Measurements from ENCODE around the gene ASB9.
"Not testable (repeated sequence)": the region's sequence is repeated elsewhere in the genome, so short reads cannot be mapped to it uniquely, and the experiment has no call there.

The ASB9 gene

DNA sequence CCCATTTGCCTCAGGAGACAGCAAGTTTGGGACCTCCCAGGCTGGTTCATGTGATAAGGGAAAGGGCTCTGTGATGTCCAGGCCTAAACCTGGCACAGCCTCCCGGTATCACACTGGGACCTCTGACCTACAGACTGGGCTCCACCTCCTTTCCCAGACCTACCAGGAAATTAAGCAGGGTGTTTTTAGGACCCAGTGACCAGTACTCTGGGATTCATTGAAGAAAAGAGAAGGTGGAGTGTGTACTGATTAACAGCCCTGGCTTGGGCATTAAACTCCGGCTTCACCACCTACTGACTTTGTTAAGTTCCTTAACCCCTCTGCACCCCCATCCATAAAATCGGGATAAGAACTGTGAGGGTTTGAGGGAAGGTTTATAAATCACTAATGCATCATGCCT, 28.6 kb downstream of the ASB9 start:
- no peak for DNase-seq (ENCODE audit: low spot score)

DNA sequence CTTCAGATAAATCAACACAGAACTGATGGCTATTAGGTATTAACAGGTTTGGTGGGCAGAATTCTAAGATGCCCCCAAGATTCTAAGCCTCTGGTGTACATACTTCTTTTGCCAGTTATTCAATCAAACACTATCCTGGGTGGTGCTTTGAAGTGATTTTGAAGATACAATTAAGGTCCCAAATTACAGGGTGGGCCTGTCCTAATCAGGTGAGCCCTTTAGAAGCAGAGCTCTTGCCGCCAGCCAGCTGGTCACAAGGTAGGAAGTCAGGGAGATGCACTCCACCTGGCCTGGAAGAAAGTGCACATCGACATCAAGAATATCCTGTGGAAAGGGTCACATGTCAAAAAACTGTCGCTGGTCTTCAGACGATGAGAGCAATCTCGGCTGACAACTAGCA, 29.5 kb downstream of the ASB9 start:
- no peak for DNase-seq (ENCODE audit: low spot score)

DNA sequence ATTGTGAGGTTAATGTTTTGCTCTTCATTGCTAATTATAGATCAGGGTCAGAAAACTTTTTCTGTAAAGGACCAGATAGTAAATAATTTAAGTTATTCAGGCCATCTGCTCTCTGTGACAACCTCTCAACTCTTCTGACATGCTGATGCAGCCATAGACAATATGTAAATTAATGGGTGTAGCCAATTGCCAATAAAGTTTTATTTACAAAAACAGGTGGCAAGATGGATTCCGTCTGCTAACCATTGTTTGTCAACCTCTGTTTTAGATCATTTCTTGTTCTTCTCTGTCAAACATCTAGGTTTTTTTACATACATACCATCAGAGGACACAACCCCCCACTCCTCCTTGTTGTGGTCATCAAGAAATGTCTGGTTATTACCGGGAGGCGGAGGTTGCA, 33.7 kb downstream of the ASB9 start:
- no peak for DNase-seq (ENCODE audit: low spot score)

DNA sequence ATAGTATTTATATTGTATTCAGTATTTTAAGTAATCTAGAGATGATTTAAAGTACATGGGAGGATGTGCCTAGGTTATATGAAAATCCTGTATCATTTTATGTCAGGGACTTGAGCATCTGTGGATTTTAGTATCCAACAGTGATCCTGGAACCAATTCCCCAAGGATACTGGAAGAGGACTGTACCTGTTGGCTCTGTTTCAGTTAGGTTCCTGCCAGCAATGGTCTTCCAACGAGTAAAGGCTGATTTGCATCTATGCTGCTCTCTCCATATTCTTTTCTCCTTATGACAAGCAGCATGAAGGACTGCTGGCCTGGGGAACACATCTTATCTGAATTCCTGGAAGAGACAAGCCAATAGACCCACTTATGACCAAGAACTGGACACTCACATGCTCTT, 34.9 kb downstream of the ASB9 start:
- no peak for DNase-seq (ENCODE audit: low spot score)

DNA sequence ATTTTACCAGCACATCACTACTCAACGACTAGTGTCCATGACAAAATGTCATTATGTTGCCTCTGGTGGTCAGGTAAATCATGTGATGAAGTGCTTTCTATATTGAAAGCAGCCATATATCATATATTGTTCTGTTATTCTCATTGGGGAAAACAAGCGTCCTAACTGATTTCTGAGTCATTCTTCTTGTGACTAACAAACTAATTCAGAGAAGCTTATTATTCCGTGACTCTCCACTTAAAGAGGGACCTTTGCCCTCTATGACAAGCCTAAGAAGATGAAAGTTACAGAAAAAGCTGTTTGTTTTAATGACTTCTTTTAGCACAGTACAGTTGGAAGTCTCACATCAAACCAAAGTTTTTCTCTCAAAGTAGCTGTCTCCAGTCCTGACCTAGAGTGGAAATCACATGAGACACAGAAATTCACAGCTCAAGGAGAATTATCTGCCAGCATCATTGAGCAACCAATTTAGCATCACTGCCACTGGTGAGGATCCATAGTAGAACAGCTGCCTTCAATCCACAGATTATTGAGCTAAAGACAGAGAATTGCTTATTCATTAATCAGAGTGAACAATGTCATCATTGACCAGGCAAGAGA, 36.4 kb downstream of the ASB9 start:
- DNase-seq (ENCODE audit: low spot score) = no peak

DNA sequence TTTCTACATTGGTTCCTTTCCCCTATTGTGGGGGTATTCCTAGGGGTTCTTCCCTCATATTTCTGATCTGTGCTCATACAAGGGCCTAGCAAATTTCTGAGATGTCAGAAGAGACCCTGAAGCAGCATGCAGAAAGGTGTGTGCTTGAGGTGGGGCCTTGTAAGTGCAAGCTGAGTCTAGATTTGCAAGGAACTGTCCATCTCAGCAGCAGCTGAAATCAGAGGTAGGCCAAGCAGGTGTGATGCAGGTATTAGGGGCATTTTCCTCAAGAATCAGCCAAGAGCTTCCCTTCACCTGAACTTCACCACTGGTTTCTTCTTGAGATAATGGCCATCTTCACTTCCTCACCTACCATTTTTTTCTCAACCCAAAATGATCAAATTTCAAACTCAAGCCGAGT, 45.1 kb downstream of the ASB9 start:
- no peak for DNase-seq (ENCODE audit: low spot score)

DNA sequence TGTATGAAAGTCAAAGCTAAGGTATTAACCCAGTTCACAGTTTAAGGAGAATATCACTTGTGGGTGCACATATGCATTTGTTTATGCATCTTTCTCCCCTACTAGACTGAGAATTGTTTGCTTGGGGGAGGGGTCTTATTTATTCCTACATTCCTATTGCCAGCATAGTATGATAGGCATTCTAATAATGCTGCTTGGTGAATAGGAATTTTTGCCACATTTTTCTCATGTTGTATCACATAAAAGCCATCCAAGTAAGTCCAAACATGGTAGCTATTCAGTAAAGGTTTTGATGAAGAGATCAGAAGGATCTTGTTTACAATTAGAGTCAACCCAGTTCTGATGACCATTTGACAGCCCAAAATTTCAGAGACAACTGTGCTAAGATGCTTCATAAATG, 48.6 kb downstream of the ASB9 start:
- DNase-seq (ENCODE audit: low spot score) = no peak

DNA sequence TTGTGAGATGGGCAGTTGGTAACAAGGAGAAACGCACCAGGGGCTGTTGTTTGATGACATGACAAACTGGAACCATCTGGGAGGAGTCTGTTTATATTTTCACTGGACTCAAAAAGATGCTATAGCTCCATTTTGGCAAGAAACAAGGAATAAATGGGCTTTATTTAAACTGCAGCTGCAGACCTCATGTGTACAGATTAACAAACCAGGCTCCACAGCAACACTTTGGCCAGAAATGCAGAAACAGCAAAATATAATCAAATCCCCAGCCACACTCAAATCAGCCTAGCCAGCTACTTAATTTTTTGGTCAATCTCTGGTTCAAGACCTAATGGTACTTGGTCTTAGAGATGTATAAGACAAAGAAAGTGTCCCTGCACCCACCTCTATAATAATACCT, 52.7 kb downstream of the ASB9 start:
- no peak for DNase-seq (ENCODE audit: low spot score)

DNA sequence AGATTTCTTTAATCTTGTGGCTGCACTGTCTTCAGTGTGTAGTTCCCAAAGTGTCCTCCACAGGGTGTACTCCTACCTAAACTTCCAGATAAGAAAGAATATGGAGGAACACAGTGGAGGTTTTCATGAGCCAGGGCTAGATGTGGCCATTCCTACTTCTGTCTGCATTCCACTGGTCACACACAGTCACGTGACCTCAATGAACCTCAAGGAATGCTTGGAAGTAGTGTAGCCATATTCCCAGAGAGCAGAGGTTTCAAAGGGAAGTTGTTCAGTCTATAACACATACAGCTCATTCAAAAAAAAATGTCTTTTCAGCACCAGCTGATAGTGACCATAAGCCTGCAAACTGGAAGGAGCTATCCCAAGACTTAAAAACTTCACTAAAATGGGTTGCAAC, 53.6 kb downstream of the ASB9 start:
- no peak for DNase-seq (ENCODE audit: low spot score)

DNA sequence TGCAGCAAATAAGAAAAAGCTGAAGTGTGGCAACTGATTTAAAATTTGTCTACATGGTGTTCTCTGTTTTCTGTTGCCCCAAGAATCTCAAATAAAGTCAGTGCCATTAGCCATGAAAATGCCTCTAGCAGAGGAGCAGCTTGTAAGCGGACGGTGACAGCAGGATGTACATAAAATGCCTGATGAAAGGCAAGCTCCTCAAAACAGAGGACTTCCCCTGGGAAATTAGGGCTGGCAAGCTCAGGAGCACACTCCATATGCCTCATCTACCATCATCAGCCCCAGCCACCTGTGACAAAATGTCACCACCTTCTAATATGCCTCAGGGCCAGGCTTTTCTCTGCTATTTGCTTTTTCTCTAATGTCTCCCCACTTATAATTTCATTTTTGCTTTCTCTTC, 54.5 kb downstream of the ASB9 start:
- DNase-seq (ENCODE audit: low spot score) = no peak

DNA sequence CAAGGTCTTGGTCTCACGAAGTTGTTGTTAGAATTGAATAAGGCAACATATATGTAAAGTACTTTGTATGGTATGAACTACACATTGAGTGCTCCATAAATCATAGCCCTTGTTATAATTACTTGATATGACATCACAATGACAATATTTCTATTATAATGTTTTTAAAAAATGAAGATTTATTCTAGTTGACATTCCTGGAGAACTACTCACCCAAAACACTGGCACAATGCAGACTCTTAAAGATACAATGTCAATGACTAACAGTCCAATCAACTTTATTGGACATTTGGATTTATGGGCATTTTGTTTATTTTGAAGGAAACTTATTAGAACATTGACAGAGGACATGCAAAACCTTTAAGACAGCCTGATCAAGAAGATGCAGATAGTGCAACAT, 55.3 kb downstream of the ASB9 start:
- DNase-seq (ENCODE audit: low spot score) = no peak

DNA sequence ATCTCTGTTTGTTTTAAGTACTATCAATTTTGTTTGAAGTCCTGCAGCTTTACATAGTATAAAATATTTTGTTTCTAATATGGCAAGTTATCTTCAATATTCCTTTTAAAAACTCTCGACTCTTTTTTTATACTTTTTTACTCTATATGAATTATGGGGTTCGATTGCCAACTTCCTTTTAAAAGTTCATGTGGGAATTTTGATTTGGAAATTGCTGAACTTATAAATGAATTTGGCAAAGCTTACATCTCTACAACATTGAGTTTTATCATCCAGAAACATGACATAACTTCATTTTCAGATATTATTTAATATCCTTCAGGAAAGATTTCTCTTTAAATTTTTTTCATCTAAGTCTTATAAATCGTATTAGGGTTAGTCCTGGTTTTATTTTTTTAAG, 60.8 kb downstream of the ASB9 start:
- no peak for DNase-seq (ENCODE audit: low spot score)

DNA sequence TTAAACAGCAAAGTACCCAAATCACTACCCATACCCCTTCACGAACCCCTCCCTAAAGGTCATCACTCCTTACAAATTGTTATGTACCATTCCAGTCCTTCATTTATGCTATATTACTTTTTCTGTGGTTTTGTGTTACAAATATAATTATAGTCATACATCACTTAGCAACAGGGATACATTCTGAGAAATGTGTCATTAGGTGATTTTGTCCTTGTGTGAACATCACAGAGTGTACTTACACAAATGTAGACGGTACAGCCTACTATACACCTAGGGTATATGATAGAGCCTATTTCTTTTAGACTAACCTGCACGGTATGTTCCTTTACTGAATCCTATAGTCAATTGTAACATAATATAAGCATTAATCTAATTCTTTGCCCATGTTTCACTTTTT, 61.9 kb downstream of the ASB9 start:
- DNase-seq (ENCODE audit: low spot score) = no peak

DNA sequence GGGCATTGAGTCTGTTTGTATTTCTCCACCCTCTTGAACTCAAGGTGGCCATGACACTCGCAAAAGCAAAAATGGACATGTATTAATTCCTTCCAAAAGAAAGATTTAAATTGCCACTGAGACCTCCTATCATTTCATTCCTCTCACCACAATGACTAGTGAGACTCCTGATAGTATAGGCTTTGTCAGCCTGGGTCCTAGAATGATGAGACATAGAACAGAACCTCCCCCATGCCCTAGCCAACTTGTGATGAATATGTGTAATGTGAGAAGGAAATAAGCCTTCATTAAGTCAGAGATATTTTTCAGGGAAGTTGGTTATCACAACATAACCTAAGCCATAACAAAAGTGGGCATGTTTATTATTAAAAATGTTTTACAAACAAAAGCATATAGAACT, 62.5 kb downstream of the ASB9 start:
- no peak for DNase-seq (ENCODE audit: low spot score)

DNA sequence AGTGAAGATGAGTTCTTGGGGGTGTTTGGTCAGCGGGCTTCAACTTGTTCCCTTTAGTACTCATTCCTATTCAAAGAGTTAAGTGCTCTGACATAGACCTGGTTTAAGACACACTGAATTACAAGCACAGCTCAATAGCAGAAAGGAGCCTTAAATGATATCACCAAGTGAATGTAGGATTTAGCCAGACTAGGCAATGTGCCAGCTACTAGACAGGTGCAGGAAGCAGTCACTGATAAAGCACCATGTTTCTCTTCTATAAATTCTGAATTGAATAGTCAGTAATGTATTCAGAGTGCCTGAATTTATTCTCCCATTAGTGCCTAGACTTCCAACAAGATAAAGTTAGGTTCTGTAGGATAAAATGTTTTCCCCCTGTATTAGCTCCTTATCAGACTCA, 63.6 kb downstream of the ASB9 start:
- DNase-seq (ENCODE audit: low spot score) = no peak

DNA sequence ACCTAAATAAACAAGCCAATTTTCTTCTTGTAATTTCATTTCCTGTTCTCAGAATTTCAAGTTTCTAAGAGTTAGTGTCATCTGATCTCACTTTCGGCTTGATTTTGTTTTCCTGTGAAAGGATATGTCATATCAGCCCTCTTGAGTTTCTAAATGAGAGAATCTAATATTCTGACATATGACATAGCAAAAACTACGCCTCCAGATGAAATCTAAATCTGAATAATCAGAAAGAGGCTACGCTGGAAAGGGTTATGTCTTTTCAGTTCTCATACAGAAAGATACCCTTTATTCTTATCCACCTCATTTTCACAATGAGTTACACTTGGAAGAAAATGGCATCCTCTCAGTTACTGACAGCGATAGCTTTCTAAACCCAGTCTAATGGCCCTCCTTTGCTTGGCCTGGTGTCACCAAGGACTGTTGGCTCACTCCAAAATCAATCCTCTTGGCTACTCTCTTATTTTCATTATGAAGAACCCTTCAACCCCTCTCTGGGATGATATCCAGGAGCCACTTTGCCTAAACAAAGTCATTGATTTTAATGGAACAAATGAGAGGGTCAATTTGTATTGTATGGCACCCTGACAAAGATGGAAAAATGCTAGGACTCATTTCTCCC, 65.6 kb downstream of the ASB9 start:
- DNase-seq (ENCODE audit: low spot score) = no peak

DNA sequence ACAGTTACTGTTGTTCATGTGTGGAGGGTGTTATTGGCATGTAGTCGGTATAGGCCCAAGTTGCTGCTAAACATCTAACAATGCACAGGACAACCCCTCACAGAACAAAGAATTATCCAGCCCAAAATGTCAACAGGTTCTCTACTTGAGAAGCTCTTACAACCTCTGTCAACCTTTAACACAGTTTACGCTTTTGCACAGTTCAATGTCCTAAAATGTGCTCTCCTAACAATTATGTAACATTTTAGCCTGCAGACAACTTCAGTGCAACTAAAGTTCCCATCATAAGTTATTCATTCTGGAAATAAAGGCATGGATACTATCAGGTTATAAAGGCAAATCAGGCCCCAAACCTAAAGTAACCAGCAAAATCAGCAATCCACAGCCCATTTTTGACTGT, 66.2 kb downstream of the ASB9 start:
- no peak for DNase-seq (ENCODE audit: low spot score)

DNA sequence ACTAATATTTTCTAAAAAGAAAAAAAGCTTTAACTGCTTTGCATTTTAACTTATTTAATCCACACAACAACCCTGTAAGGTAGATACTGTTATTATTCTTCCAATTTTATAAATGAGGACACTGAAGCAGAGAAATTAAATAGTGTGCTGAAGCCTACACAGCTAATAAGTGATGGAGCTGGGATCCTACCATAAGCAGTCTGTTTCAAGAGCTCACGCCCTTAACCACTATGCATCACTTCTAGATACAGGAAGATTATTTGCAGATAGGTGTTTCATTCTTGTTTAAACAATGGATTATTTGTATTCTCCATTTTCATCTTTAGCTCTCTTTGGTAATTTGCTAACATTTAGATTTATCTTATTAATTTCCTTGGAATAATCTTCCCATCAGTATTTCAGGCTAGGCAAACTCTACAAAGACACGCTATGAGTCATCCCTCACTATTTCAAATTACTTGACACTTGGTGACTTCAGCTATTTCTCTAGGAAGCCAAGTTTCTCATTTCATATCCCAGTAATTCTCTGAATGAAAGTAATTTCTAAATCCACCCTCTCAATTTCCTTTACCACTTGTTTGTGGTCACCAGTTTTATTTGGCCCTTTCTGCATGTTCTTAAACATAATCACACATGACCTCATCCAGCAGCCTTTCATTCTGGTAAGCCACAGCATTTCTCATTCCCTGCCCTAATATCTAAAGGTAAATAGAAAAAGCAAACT, 67.3 kb downstream of the ASB9 start:
- no peak for DNase-seq (ENCODE audit: low spot score)

DNA sequence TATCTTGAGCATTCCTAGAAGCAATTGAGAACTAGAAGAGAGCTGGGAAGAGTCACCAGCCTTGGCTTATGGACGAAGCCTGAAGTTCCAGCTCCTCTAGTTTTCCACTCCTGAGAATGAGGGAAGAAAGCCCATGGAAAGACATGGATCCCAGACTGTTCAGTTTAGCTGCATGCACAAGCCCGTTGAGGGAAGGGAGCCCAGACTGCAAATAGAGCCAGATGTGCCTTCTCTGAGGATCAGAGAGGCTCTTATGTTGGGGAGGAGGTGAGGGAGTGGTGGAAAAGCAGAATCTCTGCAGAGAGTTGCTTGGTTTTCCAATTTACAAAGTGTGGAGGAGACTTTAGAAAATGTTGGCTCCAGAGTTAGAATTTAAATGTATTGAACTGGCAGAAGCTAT, 69.0 kb downstream of the ASB9 start:
- no peak for DNase-seq (ENCODE audit: low spot score)

DNA sequence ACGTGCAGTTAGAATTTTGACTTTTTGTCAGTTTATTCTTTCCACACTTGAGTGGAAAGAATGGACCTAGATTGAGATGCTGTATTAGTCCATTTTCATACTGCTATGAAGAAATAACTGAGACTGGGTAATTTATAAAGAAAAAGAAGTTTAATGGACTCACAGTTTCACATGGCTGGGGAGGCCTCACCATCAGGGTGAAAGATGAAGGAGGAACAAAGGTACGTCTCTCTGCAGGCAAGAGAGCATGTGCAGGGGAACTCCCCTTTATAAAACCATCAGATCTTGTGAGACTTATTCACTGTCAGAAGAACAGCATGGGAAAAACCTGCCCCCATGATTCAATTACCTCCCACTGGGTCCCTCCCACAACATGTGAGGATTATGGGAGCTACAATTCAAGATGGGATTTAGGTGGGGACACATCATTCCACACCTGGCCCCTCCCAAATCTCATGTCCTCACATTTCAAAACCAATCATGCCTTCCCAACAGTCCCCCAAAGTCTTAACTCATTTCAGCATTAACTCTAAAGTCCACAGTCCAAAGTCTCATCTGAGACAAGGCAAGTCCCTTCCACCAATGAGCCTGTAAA, 71.2 kb downstream of the ASB9 start:
- not testable (repeated sequence) for DNase-seq (ENCODE audit: low spot score)

DNA sequence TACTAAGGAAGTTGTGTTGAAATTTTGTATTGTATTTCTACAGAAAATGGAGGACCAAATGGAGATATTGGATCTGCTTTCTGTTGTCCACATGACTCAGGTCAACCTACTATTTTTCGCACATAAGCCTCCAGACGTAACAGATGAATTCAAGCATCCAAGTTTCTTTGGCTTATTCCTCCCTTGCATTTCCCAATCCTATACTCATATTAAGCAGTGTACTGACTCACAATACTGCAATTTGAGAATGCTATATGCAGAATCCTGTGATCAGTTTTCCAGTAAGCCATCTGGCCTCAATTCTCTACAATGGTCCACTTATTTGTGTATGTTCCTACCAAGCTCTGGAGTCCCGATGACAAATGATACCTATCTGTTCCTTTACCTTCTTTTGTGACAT, 75.7 kb downstream of the ASB9 start:
- DNase-seq (ENCODE audit: low spot score) = no peak
